Stomach (tissue), 4 donors: ENCODE data around the gene PDXK.

Source experiments
- EP300 ChIP-seq: sonication (generic); formaldehyde crosslinking; IDR thresholded peaks from one replicate; pipeline ENCODE4 v1.6.1; 2017; ENCODE audit warnings: antibody characterized with exemption
- POLR2A ChIP-seq, 4 donors: fragments of 450-650 bp; IDR thresholded peaks; one replicate each; pipeline ENCODE4 v1.6.1; 2016; ENCODE audit warnings: antibody characterized with exemption in 4 of 4, control low read depth in 2 of 4, mild to moderate bottlenecking in 1 of 4, moderate library complexity in 1 of 4
- POLR2AphosphoS5 ChIP-seq, 3 donors: sonication (generic); formaldehyde crosslinking; IDR thresholded peaks; one replicate each; pipeline ENCODE4 v1.6.1; 2016; ENCODE audit warnings: antibody characterized with exemption in 3 of 3
- TF ChIP-seq, protein P1 (sequence below), 7 experiments: fragments of 450-650 bp in 4 of 7; fragments of 200-600 bp in 3 of 7; sonication (generic) in 3 of 7; IDR thresholded peaks; one replicate each; pipeline ENCODE4 v1.5.1; 2016 to 2019; ENCODE audit warnings: antibody characterized with exemption in 7 of 7, control low read depth in 2 of 7, mild to moderate bottlenecking in 1 of 7

DNA sequence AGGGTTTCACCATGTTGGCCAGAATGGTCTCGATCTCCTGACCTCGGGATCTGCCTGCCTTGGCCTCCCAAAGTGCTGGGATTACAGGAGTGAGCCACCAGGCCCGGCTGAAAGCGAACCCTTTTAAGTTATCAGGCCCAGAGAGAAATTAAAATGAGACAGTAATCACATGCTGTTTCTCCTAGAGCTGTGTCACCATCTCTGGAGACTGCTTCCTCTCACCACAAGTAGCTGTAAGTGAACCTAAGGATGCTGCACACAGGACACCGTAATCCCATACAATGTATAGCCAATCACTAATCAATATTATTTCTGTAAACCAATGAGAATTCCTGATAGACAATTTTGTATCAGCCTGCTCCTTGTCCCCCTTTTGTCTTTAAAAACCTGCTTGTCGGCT, 62.9 kb downstream of the PDXK start:
- TF ChIP-seq, protein P1, sequence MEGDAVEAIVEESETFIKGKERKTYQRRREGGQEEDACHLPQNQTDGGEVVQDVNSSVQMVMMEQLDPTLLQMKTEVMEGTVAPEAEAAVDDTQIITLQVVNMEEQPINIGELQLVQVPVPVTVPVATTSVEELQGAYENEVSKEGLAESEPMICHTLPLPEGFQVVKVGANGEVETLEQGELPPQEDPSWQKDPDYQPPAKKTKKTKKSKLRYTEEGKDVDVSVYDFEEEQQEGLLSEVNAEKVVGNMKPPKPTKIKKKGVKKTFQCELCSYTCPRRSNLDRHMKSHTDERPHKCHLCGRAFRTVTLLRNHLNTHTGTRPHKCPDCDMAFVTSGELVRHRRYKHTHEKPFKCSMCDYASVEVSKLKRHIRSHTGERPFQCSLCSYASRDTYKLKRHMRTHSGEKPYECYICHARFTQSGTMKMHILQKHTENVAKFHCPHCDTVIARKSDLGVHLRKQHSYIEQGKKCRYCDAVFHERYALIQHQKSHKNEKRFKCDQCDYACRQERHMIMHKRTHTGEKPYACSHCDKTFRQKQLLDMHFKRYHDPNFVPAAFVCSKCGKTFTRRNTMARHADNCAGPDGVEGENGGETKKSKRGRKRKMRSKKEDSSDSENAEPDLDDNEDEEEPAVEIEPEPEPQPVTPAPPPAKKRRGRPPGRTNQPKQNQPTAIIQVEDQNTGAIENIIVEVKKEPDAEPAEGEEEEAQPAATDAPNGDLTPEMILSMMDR (IDR thresholded peaks at IDR 0.05): no peak
- TF ChIP-seq POLR2AphosphoS5 (IDR thresholded peaks at IDR 0.05): no peak
- no peak for TF ChIP-seq POLR2A (IDR thresholded peaks at IDR 0.05)
- TF ChIP-seq EP300: no peak
